ENCODE measurements around the gene ZC3H13. TPM values are rescaled to one million over a fixed set of nuclear protein-coding genes. Genes with fewer than 3 reads are reported as not detected.

Gene ZC3H13
- total and polyA plus RNA-seq, 8 donors = 40.6 to 72.7 (median 63.5) TPM

DNA sequence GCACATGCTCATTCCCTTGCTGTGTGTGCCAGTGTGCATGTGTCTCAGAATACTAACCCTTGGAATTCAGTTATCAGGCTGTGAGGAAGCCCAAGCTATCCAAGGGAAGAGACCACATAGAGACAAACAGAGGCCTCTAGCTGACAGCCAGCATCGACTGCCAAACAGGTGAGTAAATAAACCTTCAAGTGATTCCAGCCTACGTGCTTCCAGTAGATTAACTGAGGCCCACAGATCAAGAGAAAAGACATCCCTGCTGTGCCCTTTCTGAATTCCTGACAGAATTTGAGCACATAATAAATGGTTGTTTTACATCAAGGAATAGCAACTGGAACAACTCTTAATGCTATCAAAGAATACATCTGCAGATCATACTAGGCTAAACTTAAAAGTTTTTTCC lies 17.5 kb downstream of the ZC3H13 start:
- Histone ChIP-seq H3K36me3 (peaks cover 0 to 43% of the 10 kb centered on the region in 2 donors), H3K9me3 (peaks cover 0 to 4% of the 10 kb centered on the region in 2 donors), H3K4me1 (no peaks in the 10 kb centered on the region), H3K4me3 (no peak overlapping the region), H3K27ac (no peak overlapping the region), H3K27me3 (no peaks in the 10 kb centered on the region)
- intact Hi-C loops (cut with DNase I) = no loop called here
- ATAC-seq = no peak
- no peak for DNase-seq
- TF ChIP-seq, protein P1, sequence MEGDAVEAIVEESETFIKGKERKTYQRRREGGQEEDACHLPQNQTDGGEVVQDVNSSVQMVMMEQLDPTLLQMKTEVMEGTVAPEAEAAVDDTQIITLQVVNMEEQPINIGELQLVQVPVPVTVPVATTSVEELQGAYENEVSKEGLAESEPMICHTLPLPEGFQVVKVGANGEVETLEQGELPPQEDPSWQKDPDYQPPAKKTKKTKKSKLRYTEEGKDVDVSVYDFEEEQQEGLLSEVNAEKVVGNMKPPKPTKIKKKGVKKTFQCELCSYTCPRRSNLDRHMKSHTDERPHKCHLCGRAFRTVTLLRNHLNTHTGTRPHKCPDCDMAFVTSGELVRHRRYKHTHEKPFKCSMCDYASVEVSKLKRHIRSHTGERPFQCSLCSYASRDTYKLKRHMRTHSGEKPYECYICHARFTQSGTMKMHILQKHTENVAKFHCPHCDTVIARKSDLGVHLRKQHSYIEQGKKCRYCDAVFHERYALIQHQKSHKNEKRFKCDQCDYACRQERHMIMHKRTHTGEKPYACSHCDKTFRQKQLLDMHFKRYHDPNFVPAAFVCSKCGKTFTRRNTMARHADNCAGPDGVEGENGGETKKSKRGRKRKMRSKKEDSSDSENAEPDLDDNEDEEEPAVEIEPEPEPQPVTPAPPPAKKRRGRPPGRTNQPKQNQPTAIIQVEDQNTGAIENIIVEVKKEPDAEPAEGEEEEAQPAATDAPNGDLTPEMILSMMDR (IDR thresholded peaks at IDR 0.05) = no peak

- Histone ChIP-seq H3K27ac (no peak overlapping the region), H3K4me1 (no peaks in the 10 kb centered on the region), H3K4me3 (no peak overlapping the region), H3K9me3 (peaks cover 0 to 9% of the 10 kb centered on the region in 2 donors), H3K36me3 (peaks cover 0 to 36% of the 10 kb centered on the region in 2 donors), H3K27me3 (no peaks in the 10 kb centered on the region)
- DNase-seq (no peak), ATAC-seq (no peak)
- intact Hi-C loops (cut with DNase I) = no loop called here
- TF ChIP-seq, protein P1 (IDR thresholded peaks at IDR 0.05) = no peak
Measured at GRCh38 chr13:46032341-46032740, 20.2 kb downstream of the ZC3H13 start.

DNA sequence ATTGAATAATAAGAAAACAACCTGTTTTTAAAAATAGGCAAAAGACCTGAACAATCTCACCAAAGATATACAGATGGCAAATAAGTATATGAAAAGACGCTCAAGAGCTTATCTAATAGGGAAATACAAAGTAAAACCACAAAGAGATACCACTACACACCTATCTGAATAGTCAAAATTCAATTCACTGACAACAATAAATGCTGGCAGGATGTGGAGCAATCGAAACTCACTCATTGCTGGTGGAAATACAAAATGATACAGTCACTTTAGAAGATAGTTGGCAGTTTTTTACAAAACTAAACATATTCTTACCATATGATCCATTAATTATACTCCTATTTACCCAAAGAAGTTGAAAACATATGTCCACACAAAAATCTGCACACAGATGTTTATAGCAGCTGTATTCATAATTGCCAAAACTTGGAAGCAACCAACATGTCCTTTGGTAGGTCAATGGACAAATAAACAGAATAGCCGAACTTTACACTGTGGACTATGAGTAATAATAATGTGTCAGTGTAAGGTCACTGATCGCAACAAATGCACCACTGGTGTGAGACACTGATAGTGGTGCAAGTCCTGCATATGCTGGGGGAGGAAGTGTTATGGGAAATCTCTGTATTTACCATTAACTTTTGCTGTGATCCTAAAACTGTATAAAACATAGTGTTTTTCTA lies 20.8 kb downstream of the ZC3H13 start:
- Histone ChIP-seq H3K9me3 (peaks cover 0 to 9% of the 10 kb centered on the region in 2 donors), H3K4me3 (no peak overlapping the region), H3K27me3 (no peaks in the 10 kb centered on the region), H3K27ac (no peak overlapping the region), H3K36me3 (peaks cover 0 to 36% of the 10 kb centered on the region in 2 donors), H3K4me1 (no peaks in the 10 kb centered on the region)
- DNase-seq = no peak
- no peak for ATAC-seq
- TF ChIP-seq, protein P1 (IDR thresholded peaks at IDR 0.05) = no peak
- intact Hi-C loops (cut with DNase I) = no loop called here

DNA sequence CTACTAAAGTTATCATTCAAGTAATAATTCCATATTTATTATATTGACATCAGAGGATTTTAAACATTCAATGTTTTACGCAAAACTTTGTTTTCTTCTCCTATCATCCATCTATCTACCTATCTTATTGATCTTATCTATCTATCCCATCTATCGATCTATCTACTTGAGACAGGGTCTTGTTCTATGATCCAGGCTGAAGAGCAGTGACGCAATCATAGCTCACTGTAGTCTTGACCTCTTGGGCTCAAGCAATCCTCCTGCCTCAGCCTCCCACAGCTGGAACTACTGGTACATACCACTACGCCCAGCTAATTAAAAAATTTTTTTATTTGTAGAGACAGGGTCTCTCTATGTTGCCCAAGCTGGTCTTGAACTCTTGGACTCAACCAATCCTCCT lies 27.4 kb downstream of the ZC3H13 start:
- Histone ChIP-seq H3K36me3 (peaks cover 0 to 6% of the 10 kb centered on the region in 2 donors), H3K27ac (no peak overlapping the region), H3K4me3 (no peak overlapping the region), H3K27me3 (no peaks in the 10 kb centered on the region), H3K9me3 (peaks cover 0 to 6% of the 10 kb centered on the region in 2 donors), H3K4me1 (no peaks in the 10 kb centered on the region)
- ATAC-seq (no peak), DNase-seq (no peak)
- TF ChIP-seq, protein P1 (IDR thresholded peaks at IDR 0.05) = no peak
- intact Hi-C loops (cut with DNase I) = no loop called here

- Histone ChIP-seq H3K27me3 (no peaks in the 10 kb centered on the region), H3K4me1 (no peaks in the 10 kb centered on the region), H3K36me3 (peaks cover 0 to 16% of the 10 kb centered on the region in 2 donors), H3K4me3 (no peak overlapping the region), H3K9me3 (no peaks in the 10 kb centered on the region), H3K27ac (no peak overlapping the region)
- TF ChIP-seq, protein P1 (IDR thresholded peaks at IDR 0.05) = no peak
- intact Hi-C loops (cut with DNase I) = no loop called here
- DNase-seq (no peak), ATAC-seq (no peak)
Measured at GRCh38 chr13:46022481-46022880, 30.1 kb downstream of the ZC3H13 start.

Data from left lung (tissue), 10 donors.